Endodermal cell (in vitro differentiated cells): ENCODE results near the gene USF2. TPM values are rescaled to one million over a fixed set of nuclear protein-coding genes. Genes with fewer than 3 reads are reported as not detected.
A peak's percentile ranks its signal among the peaks of the same experiment; 100 is the strongest.

Source experiments
- DNase-seq: peaks from one replicate; pipeline ENCODE4 v3.0.0-alpha.2; 2017
- H3K27ac ChIP-seq: 2 replicates; pipeline ENCODE4 v1.5.1; 2013; ENCODE audit warnings: mild to moderate bottlenecking, low read depth, low read length, moderate library complexity
- H3K27me3 ChIP-seq: 2 replicates; pipeline ENCODE4 v1.6.1; 2013; ENCODE audit warnings: mild to moderate bottlenecking, low read length, moderate library complexity; ENCODE audit not compliant: insufficient read depth, control insufficient read depth, poor library complexity, severe bottlenecking
- H3K36me3 ChIP-seq: 2 replicates; pipeline ENCODE4 v1.7.0; 2013; ENCODE audit warnings: mild to moderate bottlenecking, low read length, moderate library complexity; ENCODE audit not compliant: control insufficient read depth, insufficient read depth
- H3K4me1 ChIP-seq: one replicate; pipeline ENCODE4 v1.7.0; 2013; ENCODE audit warnings: low read length; ENCODE audit not compliant: control insufficient read depth, insufficient read depth
- H3K4me3 ChIP-seq: 2 replicates; pipeline ENCODE4 v1.5.1; 2013; ENCODE audit warnings: mild to moderate bottlenecking, low read length, moderate library complexity
- H3K9ac ChIP-seq: 2 replicates; pipeline ENCODE4 v1.6.1; 2013; ENCODE audit warnings: mild to moderate bottlenecking, low read length, moderate library complexity; ENCODE audit not compliant: poor library complexity, severe bottlenecking; ENCODE audit errors: extremely low read depth
- H3K9me3 ChIP-seq: 2 replicates; pipeline ENCODE4 v1.6.1; 2013; ENCODE audit warnings: mild to moderate bottlenecking, low read length, moderate library complexity; ENCODE audit not compliant: control insufficient read depth
- H3K27ac Mint-ChIP-seq: 2 replicates; pipeline ENCODE4 v1.8.0; 2020; ENCODE audit warnings: mixed read lengths
- H3K27me3 Mint-ChIP-seq: 2 replicates; pipeline ENCODE4 v1.8.0; 2021; ENCODE audit warnings: mild to moderate bottlenecking, mixed read lengths; ENCODE audit not compliant: insufficient read depth
- H3K36me3 Mint-ChIP-seq: 2 replicates; pipeline ENCODE4 v1.8.0; 2020; ENCODE audit warnings: low read depth, mixed read lengths
- H3K4me1 Mint-ChIP-seq: 2 replicates; pipeline ENCODE4 v1.8.0; 2020; ENCODE audit warnings: mixed read lengths
- H3K4me3 Mint-ChIP-seq: 2 replicates; pipeline ENCODE4 v1.8.0; 2020; ENCODE audit warnings: mild to moderate bottlenecking, moderate library complexity, mixed read lengths
- H3K9me3 Mint-ChIP-seq: 2 replicates; pipeline ENCODE4 v1.8.0; 2020; ENCODE audit warnings: mild to moderate bottlenecking, mixed read lengths
- CTCF ChIP-seq: fragments of 200-600 bp; sonication (generic); conservative IDR thresholded peaks from 2 replicates; pipeline ENCODE4 v1.5.0; 2021; ENCODE audit warnings: antibody characterized with exemption, mild to moderate bottlenecking
- WGBS, 2 experiments: methylation state at CpG; one replicate each; pipeline versions ENCODE4 v1.1.5 to v1.1.7; 2013; ENCODE audit warnings: missing lambda C conversion rate in 2 of 2, mixed read lengths in 1 of 2; ENCODE audit not compliant: insufficient coverage in 1 of 2, insufficient read length in 1 of 2; 5-methylcytosine and 5-hydroxymethylcytosine counted together
- total RNA-seq, 2 donors: library from RNA; stranded (reverse); fragmentation: NEBNext Ultra II Directional in 1 of 2; extraction: Animal tissue kit (Norgen Biotek cat#: 25700) in 1 of 2; gene quantifications; 2 replicates in 1 of 2; 3 replicates in 1 of 2; pipeline ENCODE4 v1.2.1, GENCODE V29; 2021

USF2 gene
- total RNA-seq, 2 donors from 2014 or later: 111 to 121 TPM

GRCh38 chr19:35298561-35298972 lies 29.8 kb downstream of the USF2 start:
- DNase-seq: no peak
- no peaks in the 10 kb centered on the region for H3K9me3 Mint-ChIP-seq
- H3K4me1 Mint-ChIP-seq: peaks cover 3% of the 10 kb centered on the region
- H3K27me3 Mint-ChIP-seq: peaks cover 4% of the 10 kb centered on the region
- Histone ChIP-seq H3K9me3 (no peaks in the 10 kb centered on the region), H3K4me1 (peaks cover 3% of the 10 kb centered on the region), H3K4me3 (no peak overlapping the region), H3K9ac (no peak overlapping the region), H3K27ac (no peak overlapping the region), H3K27me3 (no peaks in the 10 kb centered on the region), H3K36me3 (no peaks in the 10 kb centered on the region)
- no peak for TF ChIP-seq CTCF
- WGBS, 2 experiments: 80 to 94% methylated on average over 2 to 5 of the region's 5 CpGs
- no peak overlapping the region for H3K4me3 Mint-ChIP-seq
- no peaks in the 10 kb centered on the region for H3K36me3 Mint-ChIP-seq
- no peak overlapping the region for H3K27ac Mint-ChIP-seq

- Mint-ChIP-seq H3K36me3 (no peaks in the 10 kb centered on the region), H3K9me3 (no peaks in the 10 kb centered on the region), H3K4me1 (no peaks in the 10 kb centered on the region), H3K27me3 (peaks cover 1% of the 10 kb centered on the region), H3K27ac (no peak overlapping the region), H3K4me3 (no peak overlapping the region)
- Histone ChIP-seq H3K4me3 (no peak overlapping the region), H3K9me3 (no peaks in the 10 kb centered on the region), H3K4me1 (no peaks in the 10 kb centered on the region), H3K27me3 (no peaks in the 10 kb centered on the region), H3K36me3 (no peaks in the 10 kb centered on the region), H3K9ac (no peak overlapping the region), H3K27ac (no peak overlapping the region)
- DNase-seq: peak; percentile 85
- no peak for TF ChIP-seq CTCF
- WGBS, 2 experiments: 92% methylated on average over 14 to 44 of the region's 55 CpGs
These were observed 31.0 kb downstream of the USF2 start for GRCh38 chr19:35299523-35300338.

GRCh38 chr19:35300339-35300649 lies 31.5 kb downstream of the USF2 start:
- no peak for TF ChIP-seq CTCF

More at GRCh38 chr19:35300339-35300649, 31.5 kb downstream of the USF2 start:
- Mint-ChIP-seq H3K36me3 (no peaks in the 10 kb centered on the region), H3K27me3 (peaks cover 1% of the 10 kb centered on the region), H3K27ac (no peak overlapping the region), H3K4me3 (no peak overlapping the region), H3K4me1 (no peaks in the 10 kb centered on the region), H3K9me3 (no peaks in the 10 kb centered on the region)
- H3K9me3 ChIP-seq: no peaks in the 10 kb centered on the region
- H3K4me3 ChIP-seq: no peak overlapping the region
- no peaks in the 10 kb centered on the region for H3K27me3 ChIP-seq
- no peak overlapping the region for H3K9ac ChIP-seq
- H3K4me1 ChIP-seq: no peaks in the 10 kb centered on the region
- H3K36me3 ChIP-seq: no peaks in the 10 kb centered on the region
- WGBS, 2 experiments: 93 to 96% methylated on average over 3 to 10 of the region's 10 CpGs
- no peak for DNase-seq
- no peak overlapping the region for H3K27ac ChIP-seq
